ENCODE measurements around the gene BEAN1.

DNA sequence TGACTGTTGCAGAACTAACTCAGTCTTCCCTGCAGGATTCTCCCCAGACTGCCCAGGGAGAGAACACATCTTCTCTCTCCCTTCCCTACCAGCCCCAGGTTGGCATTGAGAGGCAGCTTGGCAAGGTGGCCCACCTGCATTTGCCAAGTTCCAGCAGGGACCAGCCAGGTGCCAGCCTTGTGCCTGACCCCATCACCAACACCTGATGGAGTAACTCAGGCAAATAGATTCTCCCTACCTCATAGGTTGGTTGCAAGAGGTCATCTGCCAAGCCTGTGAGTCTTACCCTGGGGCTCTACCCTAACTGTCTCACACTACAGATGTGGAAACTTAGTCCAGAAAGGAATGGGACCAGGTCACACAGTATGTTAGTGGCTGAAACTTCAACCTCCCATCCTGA lies 20.4 kb downstream of the BEAN1 start:
- TF ChIP-seq ATF2 (CRISPR knock-in tag; IDR thresholded peaks at IDR 0.05; ENCODE audit: borderline replicate concordance, low read depth) (no peak), ELF4 (CRISPR knock-in tag; IDR thresholded peaks at IDR 0.05; ENCODE audit: low read depth) (no peak), ESRRA (CRISPR knock-in tag; IDR thresholded peaks at IDR 0.05; ENCODE audit: borderline replicate concordance) (no peak), TEAD4 (CRISPR knock-in tag; IDR thresholded peaks at IDR 0.05) (no peak), NR2C2 (CRISPR knock-in tag; IDR thresholded peaks at IDR 0.05) (no peak), MLX (CRISPR knock-in tag; IDR thresholded peaks at IDR 0.05) (no peak), ZNF512 (CRISPR knock-in tag; IDR thresholded peaks at IDR 0.05; ENCODE audit: borderline replicate concordance) (no peak), SP1 (CRISPR knock-in tag; conservative IDR thresholded peaks at IDR 0.05) (no peak), AR (CRISPR knock-in tag; IDR thresholded peaks at IDR 0.05) (no peak)
- TF ChIP-seq, protein P1, sequence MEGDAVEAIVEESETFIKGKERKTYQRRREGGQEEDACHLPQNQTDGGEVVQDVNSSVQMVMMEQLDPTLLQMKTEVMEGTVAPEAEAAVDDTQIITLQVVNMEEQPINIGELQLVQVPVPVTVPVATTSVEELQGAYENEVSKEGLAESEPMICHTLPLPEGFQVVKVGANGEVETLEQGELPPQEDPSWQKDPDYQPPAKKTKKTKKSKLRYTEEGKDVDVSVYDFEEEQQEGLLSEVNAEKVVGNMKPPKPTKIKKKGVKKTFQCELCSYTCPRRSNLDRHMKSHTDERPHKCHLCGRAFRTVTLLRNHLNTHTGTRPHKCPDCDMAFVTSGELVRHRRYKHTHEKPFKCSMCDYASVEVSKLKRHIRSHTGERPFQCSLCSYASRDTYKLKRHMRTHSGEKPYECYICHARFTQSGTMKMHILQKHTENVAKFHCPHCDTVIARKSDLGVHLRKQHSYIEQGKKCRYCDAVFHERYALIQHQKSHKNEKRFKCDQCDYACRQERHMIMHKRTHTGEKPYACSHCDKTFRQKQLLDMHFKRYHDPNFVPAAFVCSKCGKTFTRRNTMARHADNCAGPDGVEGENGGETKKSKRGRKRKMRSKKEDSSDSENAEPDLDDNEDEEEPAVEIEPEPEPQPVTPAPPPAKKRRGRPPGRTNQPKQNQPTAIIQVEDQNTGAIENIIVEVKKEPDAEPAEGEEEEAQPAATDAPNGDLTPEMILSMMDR (IDR thresholded peaks at IDR 0.05): no peak

Measured in WTC11 (cell line).